ENCODE data around the gene IL1RAPL2.

DNA sequence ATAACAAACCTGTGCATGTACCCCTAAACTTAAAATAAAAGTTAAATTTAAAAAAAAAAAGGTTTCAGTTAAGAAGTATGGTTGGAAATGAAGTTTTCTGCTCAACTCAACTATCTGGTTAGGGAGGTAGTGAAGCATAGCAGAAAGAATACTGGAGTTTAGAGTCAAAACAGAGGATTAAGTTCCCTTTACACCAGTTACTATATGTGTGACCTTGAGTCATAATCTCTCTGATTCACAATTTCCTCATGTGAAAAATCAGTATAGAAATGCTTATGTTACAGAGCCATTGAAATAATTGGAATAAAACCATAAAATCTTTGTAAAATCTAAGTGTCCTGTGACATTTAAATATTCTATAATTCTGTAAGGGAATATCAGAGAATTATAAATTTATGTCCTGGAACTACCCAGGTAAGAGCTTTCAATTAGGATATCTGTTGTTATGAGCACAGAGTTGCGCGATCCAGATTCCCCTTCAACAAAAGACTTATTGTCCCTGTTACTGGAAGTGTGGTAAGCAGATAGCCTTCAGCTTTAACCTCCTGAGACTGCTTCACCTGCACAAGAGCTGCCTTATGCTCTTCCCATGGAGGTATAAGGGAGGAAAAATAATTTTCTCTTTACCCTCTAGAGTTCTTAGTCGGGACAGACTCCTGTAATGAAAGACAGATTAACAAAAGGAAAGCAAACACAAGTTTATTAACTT is 1052.5 kb downstream of the IL1RAPL2 start:
- TF ChIP-seq, protein P1, sequence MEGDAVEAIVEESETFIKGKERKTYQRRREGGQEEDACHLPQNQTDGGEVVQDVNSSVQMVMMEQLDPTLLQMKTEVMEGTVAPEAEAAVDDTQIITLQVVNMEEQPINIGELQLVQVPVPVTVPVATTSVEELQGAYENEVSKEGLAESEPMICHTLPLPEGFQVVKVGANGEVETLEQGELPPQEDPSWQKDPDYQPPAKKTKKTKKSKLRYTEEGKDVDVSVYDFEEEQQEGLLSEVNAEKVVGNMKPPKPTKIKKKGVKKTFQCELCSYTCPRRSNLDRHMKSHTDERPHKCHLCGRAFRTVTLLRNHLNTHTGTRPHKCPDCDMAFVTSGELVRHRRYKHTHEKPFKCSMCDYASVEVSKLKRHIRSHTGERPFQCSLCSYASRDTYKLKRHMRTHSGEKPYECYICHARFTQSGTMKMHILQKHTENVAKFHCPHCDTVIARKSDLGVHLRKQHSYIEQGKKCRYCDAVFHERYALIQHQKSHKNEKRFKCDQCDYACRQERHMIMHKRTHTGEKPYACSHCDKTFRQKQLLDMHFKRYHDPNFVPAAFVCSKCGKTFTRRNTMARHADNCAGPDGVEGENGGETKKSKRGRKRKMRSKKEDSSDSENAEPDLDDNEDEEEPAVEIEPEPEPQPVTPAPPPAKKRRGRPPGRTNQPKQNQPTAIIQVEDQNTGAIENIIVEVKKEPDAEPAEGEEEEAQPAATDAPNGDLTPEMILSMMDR (IDR thresholded peaks at IDR 0.05), result no peak
- no peak for TF ChIP-seq POLR2A (IDR thresholded peaks at IDR 0.05)
